HG02678 (cell line): Measurements from ENCODE around the gene PIK3R5.

Experiments
- ATAC-seq: cut with Tn5 transposase; IDR thresholded peaks from one replicate; pipeline ENCODE4 v1.9.1; 2021; ENCODE audit warnings: mild to moderate bottlenecking, moderate library complexity; ENCODE audit not compliant: unreplicated experiment

The PIK3R5 gene

DNA sequence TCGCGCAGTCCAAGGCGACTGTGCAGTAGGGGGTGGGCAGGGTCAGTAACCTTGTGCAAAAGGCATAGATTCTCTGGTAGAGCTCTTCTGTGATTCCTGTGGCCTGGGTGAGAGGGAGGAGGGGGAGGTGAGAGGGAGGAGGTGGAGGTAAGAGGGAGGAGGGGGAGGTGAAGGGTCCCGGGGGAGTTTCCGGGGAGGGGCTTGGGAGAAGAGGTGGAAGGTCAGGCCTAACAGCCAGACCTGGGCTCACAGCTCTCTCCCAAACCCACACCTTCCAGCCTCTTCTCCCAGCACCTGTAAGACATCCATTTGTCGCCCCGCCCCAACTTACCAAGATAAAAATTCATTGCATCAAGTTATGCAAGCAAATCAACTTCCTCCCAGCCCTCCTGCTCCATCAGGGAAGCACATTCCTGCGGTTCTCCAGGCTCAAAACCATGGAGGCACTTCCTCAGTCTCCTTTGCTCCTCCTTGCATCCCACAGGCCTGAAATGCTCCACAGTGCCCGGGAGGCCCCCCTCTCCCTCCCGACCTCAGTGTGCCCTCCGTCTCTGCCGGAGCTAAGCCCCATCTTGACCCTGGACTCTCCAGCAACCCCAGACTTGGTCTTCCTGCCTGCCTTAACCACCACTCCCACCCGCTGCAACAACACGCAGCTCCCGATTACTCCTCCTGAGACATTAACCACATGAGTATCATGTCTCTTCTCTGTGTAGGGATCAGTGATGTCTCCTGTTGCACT, 128.5 kb downstream of the PIK3R5 start:
- ATAC-seq, result no peak

DNA sequence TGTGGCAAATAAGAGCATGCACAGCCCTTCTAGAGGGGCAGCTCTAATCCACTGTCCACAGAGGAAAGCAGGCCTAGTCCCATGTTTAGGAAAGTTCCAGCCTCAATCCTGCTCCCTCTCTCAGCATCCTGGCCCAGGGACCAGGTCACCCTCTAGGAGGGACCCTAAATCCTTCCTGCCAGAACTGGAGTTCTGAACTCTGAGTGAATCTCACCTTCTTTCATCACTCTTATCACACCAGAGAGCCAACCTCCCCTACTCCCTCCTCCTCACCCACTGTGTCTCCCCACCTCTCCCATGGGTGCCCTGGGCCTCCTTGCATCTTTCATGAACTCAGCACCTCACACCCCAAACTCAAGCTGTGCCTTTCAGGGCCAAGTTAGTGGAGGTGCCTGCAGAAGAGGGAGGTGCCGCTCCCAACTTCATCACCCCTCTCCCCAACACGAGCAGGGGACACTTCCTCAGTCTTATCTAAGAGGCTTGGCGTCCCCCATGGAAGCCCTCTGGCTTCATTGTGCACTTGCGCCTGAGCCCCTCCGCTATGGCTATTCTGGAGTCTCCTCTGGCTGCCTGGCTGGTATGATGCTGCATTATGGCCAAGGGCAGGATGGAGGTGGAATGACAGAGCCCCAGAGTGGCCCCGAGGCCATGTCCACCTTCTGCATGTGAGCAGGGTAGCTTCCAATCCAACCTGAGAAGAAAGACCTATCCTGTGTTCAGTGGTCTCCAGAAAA, 129.7 kb downstream of the PIK3R5 start:
- no peak for ATAC-seq

DNA sequence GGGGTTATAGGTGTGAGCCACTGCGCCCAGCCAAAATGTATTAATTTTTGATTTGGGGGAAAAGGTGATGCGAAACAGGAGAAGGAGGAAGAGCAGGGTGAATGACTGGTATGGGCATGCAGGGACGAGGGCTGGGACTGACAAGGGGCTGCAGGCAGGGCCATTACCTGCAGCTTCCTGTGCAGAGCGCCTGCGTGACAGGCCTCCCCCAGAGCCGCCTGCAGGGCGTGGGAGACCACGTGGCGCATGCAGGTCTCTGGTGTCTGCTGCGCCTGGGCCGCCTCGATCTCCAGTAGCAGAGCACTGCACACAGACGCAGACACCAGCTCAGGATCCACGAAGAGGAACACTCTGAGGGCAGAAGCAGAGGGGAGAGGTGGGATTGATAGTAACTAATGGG, 130.4 kb downstream of the PIK3R5 start:
- no peak for ATAC-seq

DNA sequence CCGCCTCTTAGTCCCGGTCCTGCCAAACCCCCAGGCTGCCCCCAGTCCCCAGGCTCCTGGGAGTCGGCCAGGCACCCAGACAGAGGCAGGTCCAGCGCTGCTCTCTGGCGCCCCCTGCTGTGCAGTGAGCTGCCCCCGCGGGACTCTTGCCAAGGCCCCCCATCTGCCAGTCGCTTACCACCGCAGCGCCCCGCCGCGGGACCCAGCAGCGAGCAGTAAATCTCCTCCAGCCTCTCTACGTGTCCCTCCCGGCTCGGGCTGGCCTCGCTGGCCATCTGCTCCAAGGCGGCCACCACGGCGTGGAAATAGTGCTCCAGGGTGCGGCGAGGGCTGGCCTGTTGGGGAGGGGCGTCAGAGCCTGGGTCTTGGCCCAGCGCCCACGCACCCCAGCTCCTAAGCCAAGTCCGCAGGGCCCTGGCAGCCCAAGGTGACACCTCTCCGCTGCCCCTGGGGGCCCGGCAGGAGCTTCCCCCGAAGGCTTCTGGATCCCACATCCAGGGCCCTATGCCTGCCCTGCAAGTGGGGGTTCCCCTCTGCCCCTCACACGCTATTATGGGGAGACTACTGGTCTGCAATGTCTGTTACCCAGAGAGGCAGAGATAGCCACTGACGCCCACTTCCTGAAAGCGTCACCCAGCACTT, 132.7 kb downstream of the PIK3R5 start:
- no peak for ATAC-seq

DNA sequence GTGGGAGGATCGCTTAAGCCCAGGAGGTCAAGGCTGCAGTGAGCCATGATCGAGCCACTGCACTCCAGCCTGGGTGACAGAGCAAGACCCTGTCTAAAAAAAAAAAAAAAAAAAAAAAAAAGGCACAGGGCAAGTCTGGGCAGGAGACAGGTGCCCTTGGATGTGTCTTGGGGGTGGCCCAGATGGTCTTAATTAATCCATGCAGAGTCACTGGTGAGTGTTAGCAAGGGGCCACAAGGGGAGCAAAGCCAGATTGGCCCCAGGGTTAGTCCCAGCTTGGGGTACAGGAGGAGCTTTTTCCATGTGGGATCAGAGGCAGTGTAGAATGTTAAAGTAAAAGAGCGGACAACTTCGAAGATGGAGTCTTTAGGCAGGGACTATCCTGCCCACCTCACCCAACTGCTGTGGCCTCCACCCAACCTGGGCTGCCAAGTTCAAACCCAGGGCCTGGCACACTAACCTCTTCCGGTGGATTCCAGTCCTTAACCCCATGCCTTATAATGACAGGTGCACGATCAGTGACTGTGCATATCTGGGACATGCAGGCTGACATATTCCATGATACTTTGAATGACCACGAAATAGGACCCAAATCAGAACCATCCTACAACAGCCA, 134.2 kb downstream of the PIK3R5 start:
- no peak for ATAC-seq

DNA sequence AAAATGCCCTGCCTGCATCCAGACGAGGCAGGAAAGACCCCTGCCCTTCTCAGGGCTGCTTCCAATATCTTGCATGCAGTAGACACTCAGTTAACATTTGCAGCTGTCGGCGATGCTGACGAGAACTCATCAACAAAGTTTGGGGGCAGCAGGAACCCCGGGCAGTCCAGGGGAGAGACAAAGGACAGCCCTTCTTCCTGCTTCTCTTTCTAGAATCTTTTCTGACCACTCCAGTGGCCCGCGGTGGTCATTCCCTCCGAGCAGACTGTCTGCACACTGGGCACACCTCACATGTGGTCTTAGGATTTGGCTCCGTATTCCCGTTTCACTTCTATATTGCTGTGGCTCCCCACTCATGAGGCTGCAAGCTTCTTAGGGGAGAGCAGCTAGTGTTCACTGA, 135.4 kb downstream of the PIK3R5 start:
- ATAC-seq, result no peak

DNA sequence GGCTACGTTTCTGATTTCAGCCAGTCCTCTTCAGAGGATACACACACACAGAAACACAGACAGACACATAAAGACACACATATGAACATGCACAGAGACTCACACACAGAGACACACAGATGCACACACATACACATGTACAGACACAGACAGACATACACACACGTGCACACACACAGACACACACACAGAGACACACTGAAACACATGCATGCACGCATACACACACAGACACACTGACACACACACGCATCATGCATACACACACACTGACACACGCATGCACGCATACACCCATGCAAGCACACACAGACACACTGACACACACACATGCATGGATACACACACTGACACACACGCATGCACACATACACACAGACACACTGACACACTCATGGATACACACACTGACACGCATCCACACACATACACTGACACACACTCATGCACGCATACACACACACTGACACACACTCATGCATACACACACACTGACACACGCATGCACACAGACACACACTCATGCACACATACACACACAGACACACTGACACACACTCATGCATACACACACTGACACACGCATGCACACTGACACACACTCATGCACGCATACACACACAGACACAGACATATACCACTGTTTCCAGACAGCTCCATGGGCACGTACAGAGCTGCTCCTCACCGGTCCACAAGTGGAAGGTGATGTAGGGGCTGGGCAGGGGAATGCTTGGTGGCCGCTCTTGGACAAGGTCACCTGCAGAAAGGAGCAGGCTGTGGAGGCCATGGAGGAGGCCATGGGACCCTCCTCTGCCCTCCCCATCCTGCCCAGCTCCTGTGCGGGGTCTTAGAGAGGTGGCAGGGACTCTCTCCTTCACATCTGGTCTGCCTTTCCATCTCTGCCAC, 136.2 kb downstream of the PIK3R5 start:
- ATAC-seq, result no peak
